Vagina (tissue), 2 donors: ENCODE data around the gene CTBP2. TPM values are rescaled to one million over a fixed set of nuclear protein-coding genes. Genes with fewer than 3 reads are reported as not detected.
"Not testable (repeated sequence)": the region's sequence is repeated elsewhere in the genome, so short reads cannot be mapped to it uniquely, and the experiment has no call there.

ENCODE experiments used
- DNase-seq, 2 donors: peaks; one replicate each; pipeline ENCODE4 v3.0.0-alpha.2; 2017; ENCODE audit errors: extremely low spot score in 2 of 2
- H3K27ac ChIP-seq: fragments of 200-600 bp; sonication (generic); one replicate; pipeline ENCODE4 v1.5.1; 2019
- H3K27me3 ChIP-seq: fragments of 200-600 bp; sonication (generic); one replicate; pipeline ENCODE4 v1.5.1; 2019
- H3K36me3 ChIP-seq, 2 donors: fragments of 200-600 bp; sonication (generic); one replicate each; pipeline ENCODE4 v1.5.1; 2017 to 2019
- H3K4me1 ChIP-seq: fragments of 200-600 bp; sonication (generic); one replicate; pipeline ENCODE4 v1.5.1; 2019
- H3K4me3 ChIP-seq, 2 donors: fragments of 200-600 bp; sonication (generic); 1 replicate in 1 of 2; 2 replicates in 1 of 2; pipeline ENCODE4 v1.5.1; 2016 to 2019
- H3K9me3 ChIP-seq: fragments of 200-600 bp; sonication (generic); one replicate; pipeline ENCODE4 v1.5.1; 2019
- POLR2A ChIP-seq, 2 donors: fragments of 450-650 bp; IDR thresholded peaks; one replicate each; pipeline ENCODE4 v1.6.1; 2017; ENCODE audit warnings: antibody characterized with exemption in 2 of 2, mild to moderate bottlenecking in 2 of 2, moderate library complexity in 2 of 2
- POLR2AphosphoS5 ChIP-seq, 2 donors: sonication (generic); formaldehyde crosslinking; IDR thresholded peaks; one replicate each; pipeline ENCODE4 v1.9.0; 2017; ENCODE audit warnings: antibody characterized with exemption in 2 of 2, mild to moderate bottlenecking in 2 of 2, low read depth in 1 of 2; ENCODE audit not compliant: insufficient read depth in 1 of 2
- intact Hi-C: fragments of 100-400 bp; cut with DNase I; formaldehyde crosslinking; loops from one replicate; pipeline ENCODE4 v1.15.1; 2023
- total RNA-seq: library from RNA; depleted of rRNA; stranded (reverse); fragments of >200 nt; gene quantifications from one replicate; pipeline ENCODE4 v1.2.3, GENCODE V29; 2016
- TF ChIP-seq, protein P1 (sequence below), 3 experiments: fragments of 450-650 bp in 2 of 3; fragments of 200-600 bp in 1 of 3; sonication (generic) in 1 of 3; IDR thresholded peaks; one replicate each; pipeline ENCODE4 v1.5.1; 2017 to 2019; ENCODE audit warnings: antibody characterized with exemption in 3 of 3, mild to moderate bottlenecking in 2 of 3, moderate library complexity in 2 of 3

The CTBP2 gene
- total RNA-seq, 1 donor from 2014 or later: 74.4 TPM

DNA sequence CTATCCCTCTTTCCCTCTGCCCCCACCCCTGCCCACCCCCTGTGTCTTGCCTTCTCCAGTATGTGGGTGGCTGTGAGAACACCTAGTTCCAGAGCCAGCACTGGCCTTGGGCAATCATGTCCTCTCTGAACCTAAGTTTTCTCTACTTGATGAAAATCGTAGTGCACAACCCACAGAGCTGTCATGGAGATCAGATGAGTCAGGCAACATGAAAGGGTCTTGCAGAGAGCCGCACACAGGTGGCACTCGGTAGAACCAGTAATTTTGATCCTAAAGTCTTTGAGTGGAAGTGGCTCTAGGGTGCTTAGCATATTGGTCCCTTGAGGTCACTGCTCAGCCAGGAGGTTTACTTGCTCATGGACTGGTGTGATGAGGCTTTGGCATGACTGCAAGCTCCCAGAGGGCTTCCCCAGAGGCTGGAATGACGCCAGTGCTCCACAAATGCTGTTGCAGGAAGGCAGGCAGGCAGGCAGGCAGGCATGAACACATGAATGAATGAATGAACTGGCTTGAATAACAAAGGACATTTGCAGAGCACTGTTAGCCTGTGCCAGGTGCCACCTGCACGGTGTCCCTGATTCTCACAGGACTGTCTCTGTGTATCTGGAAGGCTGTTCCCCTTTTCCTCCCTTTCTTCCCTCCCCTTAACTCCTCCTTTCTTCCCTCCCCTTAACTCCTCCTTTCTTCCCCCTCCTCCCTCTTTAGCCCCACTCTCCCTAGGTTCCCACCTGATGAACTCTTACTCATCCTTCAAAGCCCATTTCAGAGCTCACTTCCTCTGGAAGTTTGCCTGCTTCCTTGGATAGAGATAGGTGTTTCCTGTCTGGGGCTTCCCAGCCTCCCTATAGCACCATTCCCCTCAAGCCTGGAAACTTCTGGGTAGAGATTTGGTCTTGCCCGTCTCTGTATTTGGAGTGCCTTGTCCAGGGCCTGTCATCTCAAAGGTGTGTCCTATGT is 27.2 kb upstream of the CTBP2 start:
- intact Hi-C loops: no loop called here
- Histone ChIP-seq H3K9me3 (no peaks in the 10 kb centered on the region), H3K27me3 (no peaks in the 10 kb centered on the region), H3K4me1 (no peaks in the 10 kb centered on the region), H3K4me3 (no peak overlapping the region), H3K36me3 (no peaks in the 10 kb centered on the region), H3K27ac (no peak overlapping the region)
- TF ChIP-seq POLR2AphosphoS5 (IDR thresholded peaks at IDR 0.05; ENCODE audit: insufficient read depth in 1 of 2, low read depth in 1 of 2) (no peak), POLR2A (IDR thresholded peaks at IDR 0.05) (no peak)
- TF ChIP-seq, protein P1, sequence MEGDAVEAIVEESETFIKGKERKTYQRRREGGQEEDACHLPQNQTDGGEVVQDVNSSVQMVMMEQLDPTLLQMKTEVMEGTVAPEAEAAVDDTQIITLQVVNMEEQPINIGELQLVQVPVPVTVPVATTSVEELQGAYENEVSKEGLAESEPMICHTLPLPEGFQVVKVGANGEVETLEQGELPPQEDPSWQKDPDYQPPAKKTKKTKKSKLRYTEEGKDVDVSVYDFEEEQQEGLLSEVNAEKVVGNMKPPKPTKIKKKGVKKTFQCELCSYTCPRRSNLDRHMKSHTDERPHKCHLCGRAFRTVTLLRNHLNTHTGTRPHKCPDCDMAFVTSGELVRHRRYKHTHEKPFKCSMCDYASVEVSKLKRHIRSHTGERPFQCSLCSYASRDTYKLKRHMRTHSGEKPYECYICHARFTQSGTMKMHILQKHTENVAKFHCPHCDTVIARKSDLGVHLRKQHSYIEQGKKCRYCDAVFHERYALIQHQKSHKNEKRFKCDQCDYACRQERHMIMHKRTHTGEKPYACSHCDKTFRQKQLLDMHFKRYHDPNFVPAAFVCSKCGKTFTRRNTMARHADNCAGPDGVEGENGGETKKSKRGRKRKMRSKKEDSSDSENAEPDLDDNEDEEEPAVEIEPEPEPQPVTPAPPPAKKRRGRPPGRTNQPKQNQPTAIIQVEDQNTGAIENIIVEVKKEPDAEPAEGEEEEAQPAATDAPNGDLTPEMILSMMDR (IDR thresholded peaks at IDR 0.05): no peak
- DNase-seq: no peak

DNA sequence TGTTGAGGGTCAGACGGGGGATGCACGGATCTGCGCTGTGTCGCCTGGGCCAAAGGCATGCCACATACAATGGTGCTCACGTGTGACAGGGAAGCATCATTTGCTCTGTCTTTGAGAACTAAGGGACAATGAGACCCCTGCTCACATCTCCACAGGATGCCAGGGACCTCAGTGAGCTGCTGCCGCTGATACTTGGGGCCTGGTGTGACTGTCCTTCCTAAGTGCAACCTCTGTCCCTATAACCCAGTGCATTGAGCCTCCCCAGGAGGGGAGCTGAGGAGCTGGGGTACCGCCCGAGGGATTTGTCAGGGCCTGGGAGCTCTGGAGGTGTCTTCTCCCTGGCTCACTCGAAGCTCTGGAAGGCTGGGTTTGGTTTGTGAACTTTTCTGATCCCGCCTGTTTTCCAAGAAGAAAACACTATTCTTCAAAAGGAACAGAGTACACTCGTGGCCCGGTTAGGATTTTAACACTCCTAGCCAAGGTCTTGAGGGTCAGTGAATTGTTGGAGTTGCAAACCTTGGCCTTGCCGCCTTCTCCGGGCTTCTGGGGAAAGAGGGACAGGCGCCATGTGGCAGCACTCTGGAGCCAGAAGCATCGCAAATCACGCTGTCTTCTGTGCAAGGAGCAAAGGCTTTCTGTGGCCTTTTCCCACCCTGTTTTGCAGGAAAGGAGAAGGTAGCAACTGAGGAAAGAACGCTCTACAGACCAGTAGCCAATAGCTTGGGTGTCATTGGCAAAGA is 26.2 kb upstream of the CTBP2 start:
- no peaks in the 10 kb centered on the region for H3K36me3 ChIP-seq
- no peaks in the 10 kb centered on the region for H3K9me3 ChIP-seq
- no peak for TF ChIP-seq POLR2A (IDR thresholded peaks at IDR 0.05)
- TF ChIP-seq, protein P1 (IDR thresholded peaks at IDR 0.05): no peak
- TF ChIP-seq POLR2AphosphoS5 (IDR thresholded peaks at IDR 0.05; ENCODE audit: insufficient read depth in 1 of 2, low read depth in 1 of 2): no peak
- no peaks in the 10 kb centered on the region for H3K27me3 ChIP-seq
- intact Hi-C loops: no loop called here
- H3K27ac ChIP-seq: no peak overlapping the region
- DNase-seq: no peak
- no peaks in the 10 kb centered on the region for H3K4me1 ChIP-seq
- H3K4me3 ChIP-seq: no peak overlapping the region

DNA sequence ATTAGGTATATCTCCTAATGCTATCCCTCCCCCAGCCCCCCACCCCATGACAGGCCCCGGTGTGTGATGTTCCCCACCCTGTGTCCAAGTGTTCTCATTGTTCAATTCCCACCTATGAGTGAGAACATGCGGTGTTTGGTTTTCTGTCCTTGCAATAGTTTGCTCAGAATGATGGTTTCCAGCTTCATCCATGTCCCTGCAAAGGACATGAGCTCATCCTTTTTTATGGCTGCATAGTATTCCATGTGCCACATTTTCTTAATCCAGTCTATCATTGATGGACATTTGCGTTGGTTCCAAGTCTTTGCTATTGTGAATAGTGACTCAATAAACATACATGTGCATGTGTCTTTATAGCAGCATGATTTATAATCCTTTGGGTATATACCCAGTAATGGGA is 18.7 kb upstream of the CTBP2 start:
- intact Hi-C loops, DNase-seq, H3K27ac ChIP-seq, H3K36me3 ChIP-seq, H3K27me3 ChIP-seq, H3K9me3 ChIP-seq, H3K4me1 ChIP-seq, H3K4me3 ChIP-seq: not testable (repeated sequence)

- H3K27ac ChIP-seq: no peak overlapping the region
- H3K9me3 ChIP-seq: no peaks in the 10 kb centered on the region
- intact Hi-C loops: no loop called here
Observed at GRCh38 chr10:125177641-125178640, 17.6 kb upstream of the CTBP2 start.

More at GRCh38 chr10:125177641-125178640, 17.6 kb upstream of the CTBP2 start:
- TF ChIP-seq, protein P1 (IDR thresholded peaks at IDR 0.05): no peak
- TF ChIP-seq POLR2AphosphoS5 (IDR thresholded peaks at IDR 0.05; ENCODE audit: insufficient read depth in 1 of 2, low read depth in 1 of 2) (no peak), POLR2A (IDR thresholded peaks at IDR 0.05) (no peak)
- H3K4me1 ChIP-seq: no peaks in the 10 kb centered on the region
- no peak overlapping the region for H3K4me3 ChIP-seq
- H3K27me3 ChIP-seq: no peaks in the 10 kb centered on the region
- no peaks in the 10 kb centered on the region for H3K36me3 ChIP-seq
- no peak for DNase-seq
